Chondrocyte (in vitro differentiated cells): ENCODE measurements around the gene HCFC1. TPM values are rescaled to one million over a fixed set of nuclear protein-coding genes. Genes with fewer than 3 reads are reported as not detected.

Experiments used
- DNase-seq: peaks from one replicate; pipeline ENCODE4 v3.0.0; 2021; ENCODE audit warnings: mixed read lengths, low spot score
- H3K27ac Mint-ChIP-seq: one replicate; pipeline ENCODE4 v1.8.0; 2021; ENCODE audit warnings: mild to moderate bottlenecking, moderate library complexity, mixed read lengths; ENCODE audit not compliant: unreplicated experiment
- H3K27me3 Mint-ChIP-seq: 2 replicates; pipeline ENCODE4 v1.8.0; 2021; ENCODE audit warnings: low read depth, mixed read lengths
- H3K36me3 Mint-ChIP-seq: 2 replicates; pipeline ENCODE4 v1.8.0; 2021; ENCODE audit warnings: low read depth, mixed read lengths
- H3K4me1 Mint-ChIP-seq: 2 replicates; pipeline ENCODE4 v1.8.0; 2021; ENCODE audit warnings: low read depth, mild to moderate bottlenecking, mixed read lengths
- H3K4me3 Mint-ChIP-seq: one replicate; pipeline ENCODE4 v1.8.0; 2021; ENCODE audit warnings: mild to moderate bottlenecking, moderate library complexity, mixed read lengths; ENCODE audit not compliant: unreplicated experiment
- H3K9me3 Mint-ChIP-seq: 2 replicates; pipeline ENCODE4 v1.8.0; 2021; ENCODE audit warnings: low read depth, mixed read lengths
- total RNA-seq: library from RNA; stranded (reverse); gene quantifications from 3 replicates; pipeline ENCODE4 v1.2.1, GENCODE V29; 2021
- TF ChIP-seq, protein P1 (sequence below): fragments of 200-600 bp; sonication (generic); IDR thresholded peaks from 2 replicates; pipeline ENCODE4 v1.5.0; 2021; ENCODE audit warnings: antibody characterized with exemption, mild to moderate bottlenecking, moderate library complexity

The HCFC1 gene
- total RNA-seq, 1 donor from 2014 or later, result 67.2 TPM

DNA sequence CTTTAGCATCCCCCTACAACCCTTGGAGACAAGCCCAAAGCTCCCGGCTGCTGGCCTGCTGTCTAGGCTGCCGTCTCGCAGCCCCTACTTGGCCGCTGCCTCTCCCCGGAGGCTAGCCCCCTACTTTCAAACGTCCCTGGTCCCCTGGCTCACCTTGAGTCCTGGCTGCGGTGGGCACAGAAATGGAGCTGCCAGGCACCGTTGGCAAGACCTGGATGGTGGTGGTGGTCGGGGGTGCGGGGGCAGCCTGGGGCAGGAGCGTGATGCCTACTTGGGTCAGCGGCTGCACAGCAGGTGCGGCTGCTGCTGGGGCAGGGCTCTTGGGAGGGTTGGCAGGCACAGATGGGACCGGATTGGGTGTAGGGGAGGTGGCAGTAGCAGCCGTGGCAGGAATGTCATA, 12.0 kb downstream of the HCFC1 start:
- Mint-ChIP-seq H3K27me3 (no peaks in the 10 kb centered on the region), H3K4me1 (no peaks in the 10 kb centered on the region), H3K4me3 (no peak overlapping the region), H3K36me3 (peaks cover 39% of the 10 kb centered on the region), H3K9me3 (no peaks in the 10 kb centered on the region), H3K27ac (no peak overlapping the region)
- DNase-seq, result no peak
- TF ChIP-seq, protein P1, sequence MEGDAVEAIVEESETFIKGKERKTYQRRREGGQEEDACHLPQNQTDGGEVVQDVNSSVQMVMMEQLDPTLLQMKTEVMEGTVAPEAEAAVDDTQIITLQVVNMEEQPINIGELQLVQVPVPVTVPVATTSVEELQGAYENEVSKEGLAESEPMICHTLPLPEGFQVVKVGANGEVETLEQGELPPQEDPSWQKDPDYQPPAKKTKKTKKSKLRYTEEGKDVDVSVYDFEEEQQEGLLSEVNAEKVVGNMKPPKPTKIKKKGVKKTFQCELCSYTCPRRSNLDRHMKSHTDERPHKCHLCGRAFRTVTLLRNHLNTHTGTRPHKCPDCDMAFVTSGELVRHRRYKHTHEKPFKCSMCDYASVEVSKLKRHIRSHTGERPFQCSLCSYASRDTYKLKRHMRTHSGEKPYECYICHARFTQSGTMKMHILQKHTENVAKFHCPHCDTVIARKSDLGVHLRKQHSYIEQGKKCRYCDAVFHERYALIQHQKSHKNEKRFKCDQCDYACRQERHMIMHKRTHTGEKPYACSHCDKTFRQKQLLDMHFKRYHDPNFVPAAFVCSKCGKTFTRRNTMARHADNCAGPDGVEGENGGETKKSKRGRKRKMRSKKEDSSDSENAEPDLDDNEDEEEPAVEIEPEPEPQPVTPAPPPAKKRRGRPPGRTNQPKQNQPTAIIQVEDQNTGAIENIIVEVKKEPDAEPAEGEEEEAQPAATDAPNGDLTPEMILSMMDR, result no peak

DNA sequence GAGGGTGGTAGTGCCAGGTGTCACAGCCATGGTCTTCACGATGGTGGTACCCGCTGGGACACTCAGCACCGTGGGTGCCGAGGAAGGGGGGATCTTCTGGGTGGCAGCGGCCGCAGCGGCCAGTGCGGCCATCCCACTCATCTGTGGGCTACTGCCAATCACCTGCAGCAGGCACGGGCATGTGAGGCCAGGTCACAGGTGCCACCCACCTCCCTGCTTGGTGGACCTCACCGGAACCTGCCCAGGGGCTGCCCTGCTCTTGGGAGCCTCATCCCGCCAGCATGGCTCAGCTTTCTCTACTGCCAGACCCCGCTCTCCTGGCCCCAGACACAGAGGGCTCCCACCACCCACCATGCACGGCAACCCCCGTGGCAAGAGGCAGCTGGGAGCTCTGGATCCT, 13.0 kb downstream of the HCFC1 start:
- H3K9me3 Mint-ChIP-seq, result no peaks in the 10 kb centered on the region
- H3K27ac Mint-ChIP-seq, result no peak overlapping the region
- H3K4me1 Mint-ChIP-seq, result peaks cover 2% of the 10 kb centered on the region
- DNase-seq, result no peak
- H3K4me3 Mint-ChIP-seq, result no peak overlapping the region
- TF ChIP-seq, protein P1, result no peak
- peaks cover 45% of the 10 kb centered on the region for H3K36me3 Mint-ChIP-seq
- no peaks in the 10 kb centered on the region for H3K27me3 Mint-ChIP-seq

DNA sequence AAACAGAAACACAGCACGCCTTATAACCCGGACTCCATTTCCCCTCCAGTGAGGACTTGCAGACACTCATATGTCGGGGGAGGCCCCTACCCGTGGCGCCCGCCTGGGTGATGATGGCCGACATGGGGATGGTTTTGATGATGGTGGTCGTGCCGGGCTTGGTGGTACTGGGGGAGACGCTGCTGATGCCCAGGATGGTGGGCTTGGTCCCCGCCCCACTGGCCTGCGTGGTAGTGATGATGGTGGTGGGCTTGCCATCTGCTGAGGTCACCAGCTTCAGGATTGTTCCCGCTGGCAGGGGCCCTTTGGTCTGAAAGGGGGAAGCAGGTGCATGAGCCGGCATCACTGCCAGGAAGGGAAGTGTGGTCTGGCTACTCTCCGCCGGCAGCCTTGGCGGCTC, 14.4 kb downstream of the HCFC1 start:
- Mint-ChIP-seq H3K27ac (peak overlapping the region; percentile 36), H3K27me3 (no peaks in the 10 kb centered on the region), H3K4me1 (peaks cover 10% of the 10 kb centered on the region), H3K36me3 (peaks cover 47% of the 10 kb centered on the region), H3K4me3 (no peak overlapping the region), H3K9me3 (no peaks in the 10 kb centered on the region)
- TF ChIP-seq, protein P1, result no peak
- DNase-seq, result no peak

DNA sequence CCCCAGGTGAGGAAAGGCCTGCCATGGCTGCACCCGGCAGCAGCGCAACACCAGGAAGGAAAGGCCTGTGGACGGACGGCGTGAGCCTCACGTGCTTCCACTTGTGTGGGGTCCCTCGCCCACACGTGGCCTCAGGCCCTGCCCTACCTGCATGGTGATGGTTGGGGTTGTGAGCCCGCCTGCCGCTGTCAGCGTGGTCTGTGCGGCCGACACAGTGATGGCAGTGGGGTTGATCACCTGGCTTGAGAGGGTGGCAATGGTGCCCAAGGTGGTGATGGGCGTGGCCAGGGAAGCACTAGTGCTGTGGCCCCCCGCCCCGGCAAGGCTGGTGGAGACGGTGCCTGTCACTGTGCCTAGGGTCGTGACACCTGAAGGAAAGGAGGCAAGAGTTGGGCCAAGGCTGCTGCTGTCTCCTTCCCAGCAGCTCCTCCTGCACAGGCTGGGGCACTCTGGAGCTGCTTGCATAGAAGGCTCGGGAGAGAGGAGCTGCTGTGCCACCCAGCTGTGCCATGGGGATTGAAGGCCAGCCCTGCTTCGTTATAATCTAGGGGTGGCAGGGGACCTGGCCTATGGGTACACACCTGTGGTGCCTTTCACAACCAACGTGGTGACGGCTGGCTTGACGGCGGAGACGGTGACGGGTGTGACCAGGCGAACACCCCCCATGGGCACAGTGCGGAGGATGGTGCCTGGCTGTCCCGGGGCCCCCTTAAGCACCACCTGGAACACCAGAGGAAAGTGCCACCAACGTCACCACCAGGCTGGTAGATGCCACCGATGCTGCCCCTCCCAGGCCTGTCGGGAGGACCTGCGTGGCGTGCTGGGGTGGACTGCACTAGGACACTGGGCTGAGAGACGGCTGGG, 15.3 kb downstream of the HCFC1 start:
- Mint-ChIP-seq H3K27me3 (no peaks in the 10 kb centered on the region), H3K9me3 (no peaks in the 10 kb centered on the region), H3K4me1 (peaks cover 10% of the 10 kb centered on the region), H3K27ac (no peak overlapping the region), H3K4me3 (no peak overlapping the region), H3K36me3 (peaks cover 45% of the 10 kb centered on the region)
- DNase-seq, result peak; percentile 85
- TF ChIP-seq, protein P1, result no peak

DNA sequence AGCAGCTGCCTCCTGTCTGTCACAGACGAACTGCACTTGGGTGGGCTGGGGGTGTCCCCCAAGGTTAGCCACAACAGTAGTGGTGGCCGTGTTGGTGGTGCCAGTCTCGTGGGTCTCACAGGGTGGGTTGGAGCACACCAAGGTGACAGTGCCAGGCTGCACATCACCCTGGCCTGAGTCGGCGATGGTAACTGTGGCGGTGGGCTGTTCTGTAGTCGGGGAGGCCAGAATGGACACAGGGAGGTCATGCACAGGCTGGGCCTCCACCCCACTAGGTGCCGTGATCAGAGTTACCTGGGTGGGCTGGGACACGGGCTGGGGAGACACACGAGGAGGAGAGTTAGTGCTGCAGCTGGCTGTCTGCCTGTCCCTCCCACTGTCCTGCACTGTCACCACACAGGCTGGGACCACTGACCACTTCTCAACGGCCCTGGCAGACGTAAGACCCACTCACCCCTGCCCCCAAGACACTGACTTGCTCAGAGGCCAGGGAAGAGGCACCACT, 16.3 kb downstream of the HCFC1 start:
- peaks cover 45% of the 10 kb centered on the region for H3K36me3 Mint-ChIP-seq
- H3K4me3 Mint-ChIP-seq, result no peak overlapping the region
- H3K27ac Mint-ChIP-seq, result peak overlapping the region; percentile 45
- no peaks in the 10 kb centered on the region for H3K27me3 Mint-ChIP-seq
- peak; percentile 94 for DNase-seq
- TF ChIP-seq, protein P1, result no peak
- peaks cover 10% of the 10 kb centered on the region for H3K4me1 Mint-ChIP-seq
- no peaks in the 10 kb centered on the region for H3K9me3 Mint-ChIP-seq
